Measurements from ENCODE around the gene LHX1.

The LHX1 gene

DNA sequence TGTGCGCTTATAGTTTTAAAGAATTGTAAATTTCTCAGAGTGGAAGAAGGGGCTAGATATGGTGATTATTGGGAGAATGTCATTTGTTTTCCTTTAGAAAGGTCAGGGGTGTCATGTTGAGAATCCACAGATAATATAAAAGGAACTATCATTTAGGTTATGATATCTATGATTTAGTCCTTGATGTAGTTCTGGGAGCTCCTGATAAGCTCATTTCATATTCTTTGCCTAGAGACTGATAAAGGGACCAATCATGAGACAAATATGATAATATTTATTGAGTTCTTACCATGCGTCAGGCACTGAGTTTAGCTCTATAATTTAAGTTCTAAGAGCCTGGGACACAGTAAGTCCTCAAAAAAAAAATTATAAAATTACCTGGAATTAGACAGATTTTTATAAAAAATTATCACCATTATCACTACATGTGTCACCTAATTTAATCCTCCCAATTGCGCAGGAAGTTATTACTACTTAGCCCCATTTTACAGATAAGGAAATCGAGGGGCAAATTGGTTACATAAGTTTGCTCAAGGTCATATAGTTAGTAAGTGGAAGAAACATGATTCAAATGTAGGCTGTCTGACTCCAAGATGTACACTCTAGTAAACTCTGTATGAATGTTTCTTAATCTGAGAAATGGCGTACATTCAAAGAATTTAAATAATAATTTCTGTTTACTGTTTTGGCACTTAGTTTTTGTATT is 14.0 kb downstream of the LHX1 start:
- DNase-seq (ENCODE audit: low read depth, low spot score): no peak

DNA sequence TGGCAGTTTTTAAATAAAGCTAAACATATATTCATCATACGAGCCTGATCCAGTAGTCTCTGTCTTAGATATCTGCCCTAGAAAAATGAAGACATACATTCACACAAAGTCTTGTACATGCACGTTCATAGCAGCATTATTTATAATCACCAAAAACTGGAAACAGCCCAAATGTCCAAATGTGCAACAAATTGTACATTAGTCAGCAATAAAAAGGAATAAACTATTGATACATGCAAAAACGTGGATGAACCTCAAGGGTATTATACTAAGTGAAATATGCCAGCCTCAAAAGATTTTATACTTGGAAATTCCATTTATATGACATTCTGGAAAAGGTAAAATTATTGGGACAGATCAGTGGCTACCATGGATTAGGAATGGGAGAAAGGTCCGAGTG is 34.2 kb downstream of the LHX1 start:
- no peak for DNase-seq (ENCODE audit: low read depth, low spot score)

DNA sequence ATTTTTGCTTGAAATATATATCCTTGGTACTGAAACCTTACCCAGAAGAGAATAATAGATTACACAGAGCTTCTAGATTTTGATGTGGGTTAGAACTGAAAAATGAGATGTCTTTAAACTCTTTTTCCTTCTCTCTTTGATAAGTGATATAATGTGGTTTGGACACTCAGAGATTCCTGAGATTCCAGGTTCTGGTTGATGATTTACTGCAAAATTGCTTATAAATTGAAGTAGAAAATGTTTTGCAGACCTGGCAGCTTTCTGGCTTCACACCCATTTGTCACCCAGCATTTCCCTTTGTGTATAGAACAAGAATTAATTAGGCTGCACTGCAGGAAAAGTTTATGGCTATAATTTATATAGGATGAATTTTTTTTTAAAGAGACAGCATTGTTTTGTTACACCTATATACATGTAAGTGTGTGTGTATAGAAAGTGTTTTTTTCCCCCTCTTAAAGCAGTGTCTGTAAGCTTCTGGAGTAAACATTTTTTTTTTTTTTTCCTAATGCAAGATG is 35.0 kb downstream of the LHX1 start:
- peak; percentile 31 for DNase-seq (ENCODE audit: low read depth, low spot score)

DNA sequence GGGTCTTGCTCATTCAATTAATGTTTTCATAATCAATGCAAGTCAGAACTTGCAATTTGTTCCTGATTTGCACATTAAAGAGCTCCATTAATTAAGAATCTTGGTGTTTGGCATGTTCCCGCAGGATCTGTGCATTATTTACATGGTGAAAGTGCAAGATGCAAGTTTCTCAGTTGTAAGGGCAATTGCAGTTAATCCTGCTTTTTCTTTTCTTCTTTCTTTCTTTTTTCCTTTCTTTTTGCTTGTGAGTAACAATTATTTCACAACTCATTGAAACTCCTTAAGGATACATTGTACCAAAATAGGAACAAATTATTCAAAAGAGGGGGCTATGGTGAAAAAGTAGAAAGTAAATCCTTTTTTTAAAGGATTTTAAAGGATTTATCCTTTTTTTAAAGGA is 35.6 kb downstream of the LHX1 start:
- DNase-seq (ENCODE audit: low read depth, low spot score): no peak

DNA sequence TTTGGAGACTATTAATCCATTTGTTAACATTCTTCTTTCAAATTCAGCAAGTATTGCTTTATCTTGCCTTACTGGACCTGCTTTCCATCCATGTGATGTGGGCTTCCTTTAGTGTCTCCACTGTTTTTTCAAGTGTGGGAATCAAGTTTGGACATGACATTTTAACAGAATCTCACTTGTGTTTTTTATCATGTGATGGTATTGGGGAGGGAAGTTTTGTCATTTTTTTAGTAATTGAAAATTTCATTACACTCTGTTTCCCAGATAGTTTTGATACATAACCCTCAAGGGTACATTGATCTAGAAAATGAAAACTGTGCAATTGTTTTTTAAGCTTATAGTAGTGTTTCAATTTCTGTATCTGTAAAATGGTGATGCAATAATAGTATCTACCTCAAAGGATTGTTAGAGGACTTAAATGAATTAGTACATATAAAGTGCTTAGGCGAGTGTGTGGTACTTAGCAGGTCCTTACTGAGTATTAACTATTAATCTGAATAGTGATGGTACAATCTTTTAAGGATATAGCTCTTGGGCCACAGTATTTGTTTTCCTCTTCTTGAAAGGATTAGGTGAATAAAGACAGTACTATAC is 38.7 kb downstream of the LHX1 start:
- DNase-seq (ENCODE audit: low read depth, low spot score): no peak

DNA sequence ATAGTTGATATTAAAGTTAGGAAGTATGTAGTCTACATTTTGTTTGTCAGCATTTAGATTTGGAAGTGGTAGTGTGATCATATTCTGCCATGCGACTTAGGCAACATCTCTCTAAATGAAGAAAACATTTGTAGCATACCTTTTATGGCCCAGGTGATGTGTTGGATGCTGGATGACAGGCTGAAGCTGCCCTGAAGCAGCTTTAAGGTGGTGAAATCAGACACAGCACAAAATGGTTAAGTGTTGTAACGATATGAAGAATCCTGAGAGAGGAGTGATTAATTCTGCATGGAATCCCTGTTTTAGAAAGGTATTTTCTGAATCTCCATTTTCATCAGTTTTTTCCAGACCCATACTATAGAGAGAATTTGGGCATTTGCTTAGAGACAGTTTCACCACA is 39.8 kb downstream of the LHX1 start:
- no peak for DNase-seq (ENCODE audit: low read depth, low spot score)

DNA sequence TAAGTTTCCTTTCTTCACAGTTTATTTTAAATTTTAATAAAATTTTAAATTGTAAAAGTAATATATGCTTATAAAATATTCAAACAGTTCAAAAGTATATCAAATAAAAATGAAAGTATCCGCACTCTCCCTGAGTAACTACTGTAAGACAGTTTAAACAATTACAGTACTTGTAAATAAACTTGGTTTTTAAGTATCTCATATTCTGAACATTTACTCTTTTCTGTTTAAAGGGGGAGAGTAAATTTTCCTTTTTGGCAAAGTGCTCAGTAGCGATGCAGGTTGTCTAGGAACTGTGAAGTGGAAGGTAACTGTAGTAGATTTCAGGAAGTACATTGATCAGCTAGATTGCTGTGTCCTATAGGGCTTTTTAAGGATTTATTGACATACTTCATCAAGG is 40.3 kb downstream of the LHX1 start:
- no peak for DNase-seq (ENCODE audit: low read depth, low spot score)

DNA sequence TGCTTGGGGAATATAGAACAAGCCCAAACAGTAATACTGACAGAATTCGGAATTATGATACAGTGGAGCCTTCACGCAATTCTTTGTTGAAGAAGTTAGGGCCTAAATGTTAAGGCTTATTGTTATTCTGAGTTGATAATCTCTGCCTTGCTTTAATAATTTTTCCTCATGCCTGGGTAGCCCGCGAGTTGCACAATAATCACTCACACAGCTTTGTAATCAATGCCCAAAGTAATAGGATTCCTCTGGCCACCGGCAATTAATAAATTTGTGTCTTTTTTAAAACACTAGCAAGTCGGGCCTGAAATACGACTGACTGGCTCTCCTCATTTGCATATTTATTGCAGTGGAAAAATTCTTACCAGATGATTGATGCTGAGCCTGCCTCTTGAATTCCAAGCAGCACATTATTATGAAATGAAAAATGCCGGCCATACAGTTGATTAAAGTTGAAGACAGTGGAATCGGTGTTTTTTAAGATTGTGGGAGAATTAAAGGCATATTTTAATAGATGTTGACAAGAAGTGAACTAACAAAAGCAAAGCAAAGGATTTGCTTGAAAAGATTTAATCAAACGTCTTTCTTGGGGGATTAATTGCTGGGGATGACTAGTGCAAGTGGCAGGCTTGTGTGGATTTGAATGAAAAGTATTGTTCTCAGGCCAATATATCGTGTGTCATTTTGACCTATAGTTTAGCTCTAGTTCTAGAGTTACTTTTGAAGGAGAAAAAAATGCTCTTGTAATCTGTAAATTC is 41.7 kb downstream of the LHX1 start:
- DNase-seq (ENCODE audit: low read depth, low spot score): peak; percentile 36

DNA sequence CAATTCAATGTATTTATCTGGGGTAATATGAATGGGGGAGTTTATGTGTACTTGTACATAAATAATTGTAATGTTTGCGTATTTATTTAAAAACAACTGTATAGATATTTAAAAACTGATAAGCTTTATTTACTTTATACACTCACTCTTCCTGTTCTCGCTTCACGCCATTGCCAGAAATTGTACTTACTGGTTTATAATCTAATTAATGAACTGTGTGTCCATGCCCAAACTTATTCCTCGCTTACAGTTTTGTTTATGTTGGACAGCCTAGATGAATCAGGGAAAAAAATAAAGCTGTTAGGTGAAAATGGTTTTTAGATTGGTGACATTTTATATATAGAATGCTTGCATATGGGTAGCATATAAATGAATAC is 42.3 kb downstream of the LHX1 start:
- DNase-seq (ENCODE audit: low read depth, low spot score): peak; percentile 6

DNA sequence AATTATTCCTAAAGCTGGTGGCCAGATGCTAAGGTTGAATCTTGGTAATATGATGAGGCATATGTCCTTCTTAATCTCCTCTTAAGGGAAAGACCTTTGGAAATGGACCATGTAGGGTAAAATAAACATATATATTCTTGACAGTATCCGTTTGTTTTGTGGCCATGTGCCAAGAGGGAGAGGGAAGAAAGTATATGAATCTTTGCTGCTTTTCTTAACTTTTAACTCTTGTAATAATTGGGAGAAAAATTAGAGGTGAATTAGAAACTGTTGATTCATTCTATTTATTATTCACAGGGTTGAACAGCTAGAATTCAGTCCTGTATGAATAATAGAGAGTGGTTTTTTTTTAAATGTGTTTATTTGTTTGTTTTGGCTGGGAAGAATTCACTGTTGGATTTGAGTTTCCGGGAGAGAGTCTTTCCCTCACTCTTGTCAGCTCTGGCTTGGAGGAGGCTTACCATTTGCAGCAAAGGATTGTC is 43.0 kb downstream of the LHX1 start:
- peak; percentile 30 for DNase-seq (ENCODE audit: low read depth, low spot score)

DNA sequence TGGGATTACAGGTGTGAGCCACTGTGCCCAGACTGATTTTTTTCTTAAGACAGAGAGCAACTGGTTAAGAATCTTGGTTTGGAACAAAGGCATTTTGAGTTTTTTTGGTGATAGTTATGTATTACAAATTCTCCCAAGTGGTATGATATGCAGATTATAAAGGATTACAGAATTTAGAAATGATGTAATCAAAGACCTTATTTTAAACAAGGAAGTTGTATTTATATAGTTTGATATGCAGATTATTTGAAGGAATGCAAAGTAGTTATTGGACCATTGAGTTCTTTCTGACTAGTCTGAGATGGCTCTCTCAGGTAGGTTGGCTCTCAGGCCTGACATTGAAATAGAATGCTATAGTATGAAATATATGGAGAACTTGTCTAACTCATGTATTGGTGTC is 46.3 kb downstream of the LHX1 start:
- DNase-seq (ENCODE audit: low read depth, low spot score): no peak

DNA sequence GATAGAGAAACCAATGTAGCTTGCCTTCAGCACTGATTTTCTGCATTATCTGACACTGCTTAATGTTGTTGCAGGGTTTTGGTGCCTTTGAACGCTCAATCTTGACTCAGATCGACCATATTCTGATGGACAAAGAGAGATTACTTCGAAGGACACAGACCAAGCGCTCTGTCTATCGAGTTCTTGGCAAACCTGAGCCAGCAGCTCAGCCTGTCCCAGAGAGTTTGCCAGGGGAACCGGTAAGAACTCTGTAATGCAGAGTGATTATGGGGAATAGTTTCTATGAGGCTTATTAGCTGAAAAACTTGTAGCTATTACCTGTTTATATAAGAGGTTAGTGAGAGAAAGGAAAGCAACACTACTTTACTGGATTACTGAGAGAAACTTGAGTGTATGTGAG is 51.9 kb downstream of the LHX1 start:
- no peak for DNase-seq (ENCODE audit: low read depth, low spot score)

DNA sequence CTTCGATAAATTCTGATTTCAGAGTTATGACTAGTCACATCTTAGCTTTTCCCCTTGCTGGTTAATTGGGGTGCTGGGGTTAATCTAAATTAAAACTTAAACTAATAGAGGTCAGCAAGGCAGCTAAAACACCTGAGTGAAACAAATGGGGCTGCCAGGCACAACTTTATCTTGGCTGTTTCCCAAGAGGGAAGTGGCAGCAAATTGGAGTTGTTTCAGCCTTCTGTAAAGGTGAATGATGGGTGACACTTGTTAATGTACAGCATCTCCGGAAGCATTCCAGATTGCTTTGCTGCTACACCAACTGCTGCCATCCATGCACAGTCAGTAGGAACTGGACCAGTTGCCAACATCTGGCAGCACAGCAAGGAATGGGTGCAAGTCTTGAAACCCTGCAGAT is 55.4 kb downstream of the LHX1 start:
- DNase-seq (ENCODE audit: low read depth, low spot score): no peak

DNA sequence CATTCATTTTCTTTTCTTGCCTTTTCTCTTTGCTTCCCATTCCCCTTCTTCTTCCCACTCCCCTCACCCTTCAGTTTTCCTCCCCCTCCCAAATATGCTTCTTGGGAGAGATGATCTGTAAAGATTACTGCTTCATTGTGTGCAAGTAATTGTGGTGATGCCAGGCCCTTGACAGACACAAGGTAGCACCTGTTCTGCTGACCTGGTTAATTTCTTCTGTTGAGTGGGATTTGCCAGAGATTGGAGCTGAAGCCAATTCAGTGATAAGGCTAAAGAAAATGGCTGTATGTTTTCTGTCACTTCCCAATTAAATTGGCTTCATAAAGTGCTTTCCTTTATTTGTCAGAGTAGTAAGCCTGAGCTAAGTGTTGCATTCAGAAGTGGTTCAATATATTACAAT is 56.0 kb downstream of the LHX1 start:
- no peak for DNase-seq (ENCODE audit: low read depth, low spot score)
